A673 (cell line): Measurements from ENCODE around the gene ATOH8. TPM values are rescaled to one million over a fixed set of nuclear protein-coding genes. Genes with fewer than 3 reads are reported as not detected.
"Not testable (repeated sequence)": the region's sequence is repeated elsewhere in the genome, so short reads cannot be mapped to it uniquely, and the experiment has no call there.

Source experiments
- BruUV-seq: library from RNA; stranded (reverse); fragments of 400-500 nt; replicated peaks from 2 replicates; lab custom pipeline; 2021; lab: Mats Ljungman, UMichigan
- CTCF ChIA-PET: fragments of 300-600 bp; sonication (Branson Sonifier 250); formaldehyde crosslinking; loops from one replicate; lab custom pipeline; 2022; ENCODE audit warnings: antibody characterized with exemption; lab: Charles Lee
- POLR2A ChIA-PET: fragments of 300-600 bp; sonication (Branson Sonifier 250); formaldehyde crosslinking; loops from one replicate; lab custom pipeline; 2022; ENCODE audit warnings: antibody characterized with exemption; ENCODE audit not compliant: low non-redundant PET; lab: Charles Lee
- DNase-seq: peaks from one replicate; pipeline ENCODE4 v3.0.0-alpha.2; 2015; ENCODE audit warnings: low spot score
- H3K27ac ChIP-seq: fragments of 200-600 bp; sonication (generic); 2 replicates; pipeline ENCODE4 v1.5.1; 2016; ENCODE audit warnings: mixed run types, low read depth, mild to moderate bottlenecking, mixed read lengths, antibody characterized with exemption, low read length; ENCODE audit not compliant: poor library complexity, severe bottlenecking
- H3K27me3 ChIP-seq: fragments of 200-600 bp; sonication (generic); replicated peaks from 2 replicates; pipeline ENCODE4 v1.6.1; 2017; ENCODE audit warnings: mixed run types, low read depth, mild to moderate bottlenecking, mixed read lengths, antibody characterized with exemption, low read length; ENCODE audit not compliant: insufficient read depth, poor library complexity
- H3K36me3 ChIP-seq: fragments of 200-600 bp; sonication (generic); 2 replicates; pipeline ENCODE4 v1.6.1; 2016; ENCODE audit warnings: mixed run types, mild to moderate bottlenecking, mixed read lengths, antibody characterized with exemption, low read length; ENCODE audit not compliant: insufficient read depth, poor library complexity, severe bottlenecking
- H3K4me1 ChIP-seq: fragments of 200-600 bp; sonication (generic); 2 replicates; pipeline ENCODE4 v1.6.1; 2017; ENCODE audit warnings: mixed run types, mild to moderate bottlenecking, mixed read lengths, antibody characterized with exemption, low read length; ENCODE audit not compliant: insufficient read depth, poor library complexity, severe bottlenecking
- H3K4me3 ChIP-seq: fragments of 200-600 bp; sonication (generic); 2 replicates; pipeline ENCODE4 v1.5.1; 2016; ENCODE audit warnings: low read depth, mixed run types, mild to moderate bottlenecking, mixed read lengths, low read length; ENCODE audit not compliant: poor library complexity, severe bottlenecking
- H3K9me3 ChIP-seq: fragments of 200-600 bp; sonication (generic); 2 replicates; pipeline ENCODE4 v1.6.1; 2016; ENCODE audit warnings: mixed run types, low read depth, mild to moderate bottlenecking, mixed read lengths, antibody characterized with exemption, low read length; ENCODE audit not compliant: poor library complexity, severe bottlenecking
- CTCF ChIP-seq: fragments of 300-800, 200-600 bp; sonication (generic); conservative IDR thresholded peaks from 2 replicates; pipeline ENCODE4 v1.5.1; 2017; ENCODE audit warnings: low read depth, mild to moderate bottlenecking, antibody characterized with exemption, low read length, moderate library complexity, mixed read lengths
- EZH2 ChIP-seq: fragments of 200-600 bp; sonication (generic); IDR thresholded peaks from 2 replicates; pipeline ENCODE4 v1.6.1; 2017; ENCODE audit warnings: borderline replicate concordance, low read depth, mild to moderate bottlenecking, mixed read lengths, antibody characterized with exemption, low read length; ENCODE audit not compliant: poor library complexity, severe bottlenecking
- intact Hi-C: fragments of 100-400 bp; cut with micrococcal nuclease; formaldehyde crosslinking; loops from one replicate; pipeline ENCODE4 v1.10.0; 2022; ENCODE audit not compliant: unreplicated experiment
- total RNA-seq: library from RNA; stranded (reverse); gene quantifications from 2 replicates; pipeline ENCODE4 v1.2.3, GENCODE V29; 2021

ATOH8 gene
- total RNA-seq, 1 experiment from 2014 or later = 4.6 TPM

GRCh38 chr2:85826990-85827878 lies 73.4 kb downstream of the ATOH8 start:
- no peaks in the 10 kb centered on the region for H3K9me3 ChIP-seq
- TF ChIP-seq EZH2 (no peak), CTCF (peak; percentile 95)
- H3K4me1 ChIP-seq = peaks cover 7% of the 10 kb centered on the region
- no peak overlapping the region for H3K27ac ChIP-seq
- ChIA-PET POLR2A (no interaction called here), CTCF (interaction anchor here (0.5 to 1.7 kb wide), 21 partner anchors 8 to 476 kb away, joined by 3 to 41 read pairs (median 4); partner anchors contain the start of genes POLR1A, PTCD3 and ST3GAL5)
- BruUV-seq = no TSS peak
- intact Hi-C loops = loop anchor here (1.0 to 5.0 kb wide), 5 partner anchors 60 to 540 kb away; partner anchors contain the start of gene ST3GAL5
- DNase-seq = peak; percentile 84
- no peak overlapping the region for H3K4me3 ChIP-seq
- H3K36me3 ChIP-seq = no peaks in the 10 kb centered on the region
- H3K27me3 ChIP-seq = no peaks in the 10 kb centered on the region

DNA sequence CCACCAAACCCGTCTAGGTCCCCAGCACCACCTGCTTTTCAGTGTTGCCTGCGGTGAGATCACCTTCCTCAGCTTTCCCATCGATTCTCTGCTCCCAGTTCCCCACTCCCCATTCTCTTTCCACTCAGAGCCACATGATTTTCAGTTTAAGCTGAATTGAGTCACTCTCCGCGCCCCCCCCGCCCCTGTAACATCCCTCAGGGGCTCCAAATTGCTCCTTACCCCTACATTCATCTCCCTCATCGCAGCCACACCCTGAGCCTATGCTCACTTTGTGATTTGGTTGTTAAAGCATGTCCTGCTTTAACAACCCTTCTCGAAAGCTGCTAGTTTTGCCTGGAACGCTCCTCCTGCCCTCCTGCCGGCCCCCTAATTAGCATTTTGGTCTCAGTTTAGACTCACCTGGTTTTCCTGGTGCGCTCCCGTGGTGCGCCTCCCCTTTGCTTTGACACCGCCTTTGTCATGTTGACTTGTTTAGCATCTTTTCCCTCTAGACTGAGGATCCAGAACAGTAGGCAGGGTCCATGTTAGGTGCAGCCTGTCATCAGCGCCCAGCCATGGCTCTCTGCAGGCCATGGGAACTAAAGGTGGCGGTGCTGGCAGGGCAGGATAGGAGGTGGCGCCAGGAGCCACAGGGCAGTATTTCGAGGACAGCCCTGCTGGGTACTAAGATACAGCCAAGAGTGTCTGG lies 74.2 kb downstream of the ATOH8 start:
- H3K27me3 ChIP-seq = no peaks in the 10 kb centered on the region
- BruUV-seq = no TSS peak
- H3K36me3 ChIP-seq = no peaks in the 10 kb centered on the region
- no peaks in the 10 kb centered on the region for H3K9me3 ChIP-seq
- ChIA-PET POLR2A (no interaction called here), CTCF (interaction anchor here (0.5 to 1.7 kb wide), 20 partner anchors 9 to 313 kb away, joined by 3 to 41 read pairs (median 4); partner anchors contain the start of genes POLR1A, PTCD3 and ST3GAL5)
- intact Hi-C loops = loop anchor here (1.0 to 5.0 kb wide), 5 partner anchors 59 to 539 kb away; partner anchors contain the start of gene ST3GAL5
- TF ChIP-seq EZH2 (no peak), CTCF (no peak)
- no peak overlapping the region for H3K27ac ChIP-seq
- no peak overlapping the region for H3K4me3 ChIP-seq
- no peak for DNase-seq
- H3K4me1 ChIP-seq = peaks cover 7% of the 10 kb centered on the region

GRCh38 chr2:85828725-85829124 lies 74.9 kb downstream of the ATOH8 start:
- Histone ChIP-seq H3K27me3 (no peaks in the 10 kb centered on the region), H3K4me3 (no peak overlapping the region), H3K9me3 (no peaks in the 10 kb centered on the region), H3K27ac (no peak overlapping the region), H3K4me1 (peaks cover 7% of the 10 kb centered on the region), H3K36me3 (no peaks in the 10 kb centered on the region)
- POLR2A ChIA-PET = no interaction called here
- CTCF ChIA-PET = interaction anchor here (1.3 kb wide), 1 partner anchor 257 kb away, joined by 5 read pairs; no protein-coding TSS in a partner anchor
- DNase-seq = no peak
- intact Hi-C loops = loop anchor here (5.0 kb wide), 3 partner anchors 59 to 539 kb away; partner anchors contain the start of gene ST3GAL5
- TF ChIP-seq CTCF (no peak), EZH2 (no peak)
- BruUV-seq = no TSS peak

DNA sequence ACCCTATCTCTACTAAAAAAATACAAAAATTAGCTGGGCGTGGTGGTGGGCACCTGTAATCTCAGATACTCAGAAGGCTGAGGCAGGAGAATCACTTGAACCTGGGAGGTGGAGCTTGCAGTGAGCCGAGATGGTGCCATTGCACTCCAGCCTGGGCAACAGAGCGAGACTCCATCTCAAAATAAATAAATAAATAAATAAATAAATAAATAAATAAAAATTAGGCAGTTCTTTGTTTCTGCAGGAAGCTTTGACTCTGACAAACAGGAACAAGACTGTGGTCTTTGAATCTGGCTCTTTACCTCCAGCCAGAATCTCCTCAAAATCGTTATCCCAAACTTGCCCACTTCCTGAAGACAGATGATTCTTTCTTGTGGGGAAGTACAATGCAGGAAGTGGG lies 75.6 kb downstream of the ATOH8 start:
- intact Hi-C loops = loop anchor here (5.0 kb wide), 3 partner anchors 58 to 538 kb away; partner anchors contain the start of gene ST3GAL5
- CTCF ChIA-PET, POLR2A ChIA-PET: not testable (repeated sequence)

More for the DNA sequence above, 75.6 kb downstream of the ATOH8 start:
- not testable (repeated sequence) for H3K9me3 ChIP-seq, DNase-seq, BruUV-seq, H3K27me3 ChIP-seq, H3K4me3 ChIP-seq, H3K36me3 ChIP-seq, H3K27ac ChIP-seq, H3K4me1 ChIP-seq
